Measurements from ENCODE around the gene TNFAIP1. TPM values are rescaled to one million over a fixed set of nuclear protein-coding genes. Genes with fewer than 3 reads are reported as not detected.

Gene TNFAIP1
- total RNA-seq, 2 donors from 2014 or later: 28.1 to 47.6 TPM

- DNase-seq (ENCODE audit: low spot score): no peak
- Histone ChIP-seq H3K27me3 (no peaks in the 10 kb centered on the region), H3K9me3 (no peaks in the 10 kb centered on the region), H3K4me3 (no peak overlapping the region), H3K27ac (no peak overlapping the region), H3K4me1 (peaks cover 0 to 12% of the 10 kb centered on the region in 2 donors), H3K36me3 (peaks cover 12% of the 10 kb centered on the region)
- no peak for TF ChIP-seq CTCF (IDR thresholded peaks at IDR 0.05)
Measured at GRCh38 chr17:28395968-28396367, 60.4 kb downstream of the TNFAIP1 start.

Small RNAs within 50 kb of the gene (microRNA-seq; reads per million reads assigned to microRNA genes)
- 0 to 1.4 reads per million in 2 donors for gene MIR4723 (ENCODE audit: borderline number of aligned reads in 2 of 2, borderline replicate concordance in 1 of 2)

Other genes starting within 250 kb of the TNFAIP1 start
- gene TMEM97, start 16.6 kb upstream of the TNFAIP1 start, total RNA-seq: 1 to 10 TPM; 3.2 to 3.4 TPM
- gene IFT20, start 289 bp upstream of the TNFAIP1 start, total RNA-seq: 10 to 100 TPM; 15.6 to 19.6 TPM
- gene POLDIP2, start 21.8 kb downstream of the TNFAIP1 start, total RNA-seq: 100 to 1,000 TPM in 1 of 2 donors, 10 to 100 TPM in 1; 98.9 to 108 TPM
- gene SEBOX, start 29.4 kb downstream of the TNFAIP1 start, total RNA-seq: not detected
- 10 to 100 TPM in 1 of 2 donors, 1 to 10 TPM in 1; 5.4 to 86.7 TPM for gene VTN, start 34.5 kb downstream of the TNFAIP1 start, total RNA-seq
- gene SARM1, start 35.9 kb downstream of the TNFAIP1 start, total RNA-seq: 1 to 10 TPM; 6.2 to 7.7 TPM
- 1 to 10 TPM; 3.7 to 6.8 TPM for gene SLC46A1, start 70.5 kb downstream of the TNFAIP1 start, total RNA-seq
- not detected for gene SLC13A2, start 137.9 kb downstream of the TNFAIP1 start, total RNA-seq
- not detected for gene FOXN1, start 170.6 kb downstream of the TNFAIP1 start, total RNA-seq
- gene UNC119, start 216.9 kb downstream of the TNFAIP1 start, total RNA-seq: 10 to 100 TPM; 19.6 to 30.3 TPM
- gene PIGS, start 235.8 kb downstream of the TNFAIP1 start, total RNA-seq: 10 to 100 TPM; 51.6 to 74.8 TPM
- gene ALDOC, start 241.1 kb downstream of the TNFAIP1 start, total RNA-seq: 100 to 1,000 TPM; 355 to 363 TPM